HepG2 (cell line): ENCODE results near the gene CHRNB1. TPM values are rescaled to one million over a fixed set of nuclear protein-coding genes. Genes with fewer than 3 reads are reported as not detected.

Experiments used
- EEA1 ChIP-seq: sonication (generic); formaldehyde crosslinking; IDR thresholded peaks from 2 replicates; pipeline ENCODE4 v1.5.1; 2020; ENCODE audit warnings: mild to moderate bottlenecking, missing genetic modification reagents, borderline replicate concordance
- HDAC2 ChIP-seq: sonication (generic); formaldehyde crosslinking; IDR thresholded peaks from 2 replicates; pipeline ENCODE4 v1.4.0; 2020; ENCODE audit warnings: missing genetic modification reagents
- HNF4G ChIP-seq, 2 experiments: sonication (generic) in 1 of 2; formaldehyde crosslinking in 1 of 2; IDR thresholded peaks; 2 replicates each; pipeline versions ENCODE4 v1.4.0 to v1.6.1; 2011 to 2020; ENCODE audit warnings: borderline replicate concordance in 2 of 2, low read depth in 2 of 2, mild to moderate bottlenecking in 2 of 2, low read length in 1 of 2, missing genetic modification reagents in 1 of 2, moderate library complexity in 1 of 2
- NCOA1 ChIP-seq: sonication (generic); formaldehyde crosslinking; IDR thresholded peaks from 2 replicates; pipeline ENCODE4 v1.9.0; 2021; ENCODE audit warnings: missing genetic modification reagents
- NPAS2 ChIP-seq: sonication (generic); formaldehyde crosslinking; IDR thresholded peaks from 2 replicates; pipeline ENCODE4 v1.8.0; 2022; ENCODE audit warnings: mild to moderate bottlenecking, missing genetic modification reagents, borderline replicate concordance
- RARG ChIP-seq: sonication (generic); formaldehyde crosslinking; IDR thresholded peaks from 2 replicates; pipeline ENCODE4 v1.4.0; 2020; ENCODE audit warnings: low read depth, mild to moderate bottlenecking, missing genetic modification reagents
- TRIM24 ChIP-seq: sonication (generic); formaldehyde crosslinking; IDR thresholded peaks from 2 replicates; pipeline ENCODE4 v1.8.0; 2022; ENCODE audit warnings: mild to moderate bottlenecking, missing genetic modification reagents
- ZBTB7B ChIP-seq: sonication (generic); formaldehyde crosslinking; IDR thresholded peaks from 2 replicates; pipeline ENCODE4 v1.4.0; 2020; ENCODE audit warnings: missing genetic modification reagents
- ZNF430 ChIP-seq: sonication (generic); formaldehyde crosslinking; IDR thresholded peaks from 2 replicates; pipeline ENCODE4 v1.9.0; 2021; ENCODE audit warnings: mild to moderate bottlenecking, missing genetic modification reagents
- ZNF629 ChIP-seq: sonication (generic); formaldehyde crosslinking; conservative IDR thresholded peaks from 2 replicates; pipeline ENCODE4 v1.5.0; 2020; ENCODE audit warnings: missing genetic modification reagents
- ZNF674 ChIP-seq: sonication (generic); formaldehyde crosslinking; IDR thresholded peaks from 2 replicates; pipeline ENCODE4 v1.5.0; 2020; ENCODE audit warnings: low read depth, mild to moderate bottlenecking, missing genetic modification reagents
- ZNF773 ChIP-seq: sonication (generic); formaldehyde crosslinking; IDR thresholded peaks from 2 replicates; pipeline ENCODE4 v1.4.0; 2020; ENCODE audit warnings: missing genetic modification reagents, borderline replicate concordance
- polyA plus RNA-seq, 8 experiments: library from polyadenylated mRNA; depleted of rRNA in 3 of 8; stranded (reverse) in 7 of 8; unstranded in 1 of 8; fragments of >200 nt; fragmentation: Illumina TruSeq in 4 of 8; extraction: Trizol in 4 of 8; gene quantifications; 2 replicates each; pipeline versions ENCODE4 v1.2.1 to v1.2.3, GENCODE V29; 2011 to 2016; ENCODE audit warnings: low read depth in 4 of 8, missing spikeins in 1 of 8, mixed read lengths in 1 of 8; ENCODE audit not compliant: insufficient read depth in 1 of 8
- total RNA-seq, 5 experiments: library from RNA; depleted of rRNA; stranded (reverse); fragments of >200 nt; fragmentation: Illumina TruSeq; extraction: Trizol; gene quantifications; 2 replicates each; pipeline ENCODE4 v1.2.3, GENCODE V29; 2016; ENCODE audit warnings: low read depth in 1 of 5
- TF ChIP-seq, protein P1 (sequence below): sonication (generic); formaldehyde crosslinking; IDR thresholded peaks from 2 replicates; pipeline ENCODE4 v1.5.0; 2020; ENCODE audit warnings: mild to moderate bottlenecking, missing genetic modification reagents, borderline replicate concordance
- TF ChIP-seq, protein P2 (sequence below): IDR thresholded peaks from 2 replicates; pipeline ENCODE4 v1.4.0; 2020; ENCODE audit warnings: mild to moderate bottlenecking, missing genetic modification reagents
- TF ChIP-seq, protein P3 (sequence below): conservative IDR thresholded peaks from 2 replicates; pipeline ENCODE4 v1.6.1; 2018; ENCODE audit warnings: missing genetic modification reagents
- TF ChIP-seq, protein P4 (sequence below): sonication (generic); formaldehyde crosslinking; IDR thresholded peaks from 2 replicates; pipeline ENCODE4; 2020; ENCODE audit warnings: missing genetic modification reagents, mild to moderate bottlenecking, borderline replicate concordance

Gene CHRNB1
- total and polyA plus RNA-seq, 2 of the 13 experiments (the other 11 are each of a cell fraction or from before 2014, with no cell fraction given), result 5.4 to 33.7 TPM

DNA sequence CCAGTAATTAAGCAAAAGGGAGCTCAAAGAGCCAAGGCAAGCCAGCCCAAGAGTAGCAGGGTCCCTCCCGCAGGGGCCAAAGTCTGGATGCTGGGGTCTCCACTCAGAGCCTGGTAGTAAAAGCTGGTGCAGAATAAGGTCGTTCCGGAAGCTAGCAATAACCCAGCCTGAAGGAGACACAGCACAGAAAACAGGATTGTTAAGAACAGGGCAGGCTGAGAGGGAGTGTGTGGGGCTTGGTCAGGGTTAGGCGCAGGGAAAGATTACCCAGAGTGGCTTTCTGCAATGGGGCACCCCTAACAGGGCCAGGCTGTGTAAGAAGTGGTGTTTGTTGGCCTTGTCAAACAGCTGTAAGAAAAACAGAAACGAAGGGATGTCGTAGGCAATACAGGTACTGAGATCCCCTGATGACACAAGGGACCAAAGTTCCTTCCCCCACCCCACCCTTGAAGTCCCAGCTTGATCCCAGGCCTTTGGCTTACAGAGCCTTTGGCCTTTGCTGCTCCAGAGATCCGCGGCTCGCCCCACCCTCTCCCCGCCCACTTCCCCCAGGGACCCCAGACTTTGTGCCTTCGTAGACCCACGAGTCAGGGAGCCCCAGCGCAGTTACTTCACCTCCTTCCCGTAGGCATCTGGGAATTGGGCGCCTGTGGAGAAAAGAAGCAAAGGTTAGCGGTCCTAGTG lies 41.7 kb upstream of the CHRNB1 start (continued):
- TF ChIP-seq, protein P1, sequence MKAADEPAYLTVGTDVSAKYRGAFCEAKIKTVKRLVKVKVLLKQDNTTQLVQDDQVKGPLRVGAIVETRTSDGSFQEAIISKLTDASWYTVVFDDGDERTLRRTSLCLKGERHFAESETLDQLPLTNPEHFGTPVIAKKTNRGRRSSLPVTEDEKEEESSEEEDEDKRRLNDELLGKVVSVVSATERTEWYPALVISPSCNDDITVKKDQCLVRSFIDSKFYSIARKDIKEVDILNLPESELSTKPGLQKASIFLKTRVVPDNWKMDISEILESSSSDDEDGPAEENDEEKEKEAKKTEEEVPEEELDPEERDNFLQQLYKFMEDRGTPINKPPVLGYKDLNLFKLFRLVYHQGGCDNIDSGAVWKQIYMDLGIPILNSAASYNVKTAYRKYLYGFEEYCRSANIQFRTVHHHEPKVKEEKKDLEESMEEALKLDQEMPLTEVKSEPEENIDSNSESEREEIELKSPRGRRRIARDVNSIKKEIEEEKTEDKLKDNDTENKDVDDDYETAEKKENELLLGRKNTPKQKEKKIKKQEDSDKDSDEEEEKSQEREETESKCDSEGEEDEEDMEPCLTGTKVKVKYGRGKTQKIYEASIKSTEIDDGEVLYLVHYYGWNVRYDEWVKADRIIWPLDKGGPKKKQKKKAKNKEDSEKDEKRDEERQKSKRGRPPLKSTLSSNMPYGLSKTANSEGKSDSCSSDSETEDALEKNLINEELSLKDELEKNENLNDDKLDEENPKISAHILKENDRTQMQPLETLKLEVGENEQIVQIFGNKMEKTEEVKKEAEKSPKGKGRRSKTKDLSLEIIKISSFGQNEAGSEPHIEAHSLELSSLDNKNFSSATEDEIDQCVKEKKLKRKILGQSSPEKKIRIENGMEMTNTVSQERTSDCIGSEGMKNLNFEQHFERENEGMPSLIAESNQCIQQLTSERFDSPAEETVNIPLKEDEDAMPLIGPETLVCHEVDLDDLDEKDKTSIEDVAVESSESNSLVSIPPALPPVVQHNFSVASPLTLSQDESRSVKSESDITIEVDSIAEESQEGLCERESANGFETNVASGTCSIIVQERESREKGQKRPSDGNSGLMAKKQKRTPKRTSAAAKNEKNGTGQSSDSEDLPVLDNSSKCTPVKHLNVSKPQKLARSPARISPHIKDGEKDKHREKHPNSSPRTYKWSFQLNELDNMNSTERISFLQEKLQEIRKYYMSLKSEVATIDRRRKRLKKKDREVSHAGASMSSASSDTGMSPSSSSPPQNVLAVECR (CRISPR knock-in tag), result peak; percentile 73; the same call in 1 of the 2 replicates
- TF ChIP-seq HNF4G (IDR thresholded peaks at IDR 0.05; ENCODE audit: borderline replicate concordance, low read depth, low read length) (peak; percentile 90), HNF4G (CRISPR knock-in tag; IDR thresholded peaks at IDR 0.05; ENCODE audit: borderline replicate concordance, low read depth) (no peak; the same call in 1 of the 2 replicates), ZNF674 (CRISPR knock-in tag) (no peak), TRIM24 (CRISPR knock-in tag) (no peak), ZNF629 (CRISPR knock-in tag) (peak; percentile 51; the same call in 1 of the 2 replicates), NPAS2 (no peak), HDAC2 (CRISPR knock-in tag) (no peak; the same call in 1 of the 2 replicates), ZNF430 (CRISPR knock-in tag) (no peak), EEA1 (CRISPR knock-in tag) (no peak), ZNF773 (no peak), RARG (CRISPR knock-in tag) (no peak), NCOA1 (no peak), ZBTB7B (CRISPR knock-in tag) (peak; percentile 25; the same call in 1 of the 2 replicates)
- TF ChIP-seq, protein P2, sequence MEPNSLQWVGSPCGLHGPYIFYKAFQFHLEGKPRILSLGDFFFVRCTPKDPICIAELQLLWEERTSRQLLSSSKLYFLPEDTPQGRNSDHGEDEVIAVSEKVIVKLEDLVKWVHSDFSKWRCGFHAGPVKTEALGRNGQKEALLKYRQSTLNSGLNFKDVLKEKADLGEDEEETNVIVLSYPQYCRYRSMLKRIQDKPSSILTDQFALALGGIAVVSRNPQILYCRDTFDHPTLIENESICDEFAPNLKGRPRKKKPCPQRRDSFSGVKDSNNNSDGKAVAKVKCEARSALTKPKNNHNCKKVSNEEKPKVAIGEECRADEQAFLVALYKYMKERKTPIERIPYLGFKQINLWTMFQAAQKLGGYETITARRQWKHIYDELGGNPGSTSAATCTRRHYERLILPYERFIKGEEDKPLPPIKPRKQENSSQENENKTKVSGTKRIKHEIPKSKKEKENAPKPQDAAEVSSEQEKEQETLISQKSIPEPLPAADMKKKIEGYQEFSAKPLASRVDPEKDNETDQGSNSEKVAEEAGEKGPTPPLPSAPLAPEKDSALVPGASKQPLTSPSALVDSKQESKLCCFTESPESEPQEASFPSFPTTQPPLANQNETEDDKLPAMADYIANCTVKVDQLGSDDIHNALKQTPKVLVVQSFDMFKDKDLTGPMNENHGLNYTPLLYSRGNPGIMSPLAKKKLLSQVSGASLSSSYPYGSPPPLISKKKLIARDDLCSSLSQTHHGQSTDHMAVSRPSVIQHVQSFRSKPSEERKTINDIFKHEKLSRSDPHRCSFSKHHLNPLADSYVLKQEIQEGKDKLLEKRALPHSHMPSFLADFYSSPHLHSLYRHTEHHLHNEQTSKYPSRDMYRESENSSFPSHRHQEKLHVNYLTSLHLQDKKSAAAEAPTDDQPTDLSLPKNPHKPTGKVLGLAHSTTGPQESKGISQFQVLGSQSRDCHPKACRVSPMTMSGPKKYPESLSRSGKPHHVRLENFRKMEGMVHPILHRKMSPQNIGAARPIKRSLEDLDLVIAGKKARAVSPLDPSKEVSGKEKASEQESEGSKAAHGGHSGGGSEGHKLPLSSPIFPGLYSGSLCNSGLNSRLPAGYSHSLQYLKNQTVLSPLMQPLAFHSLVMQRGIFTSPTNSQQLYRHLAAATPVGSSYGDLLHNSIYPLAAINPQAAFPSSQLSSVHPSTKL, result peak; percentile 56
- TF ChIP-seq, protein P3, sequence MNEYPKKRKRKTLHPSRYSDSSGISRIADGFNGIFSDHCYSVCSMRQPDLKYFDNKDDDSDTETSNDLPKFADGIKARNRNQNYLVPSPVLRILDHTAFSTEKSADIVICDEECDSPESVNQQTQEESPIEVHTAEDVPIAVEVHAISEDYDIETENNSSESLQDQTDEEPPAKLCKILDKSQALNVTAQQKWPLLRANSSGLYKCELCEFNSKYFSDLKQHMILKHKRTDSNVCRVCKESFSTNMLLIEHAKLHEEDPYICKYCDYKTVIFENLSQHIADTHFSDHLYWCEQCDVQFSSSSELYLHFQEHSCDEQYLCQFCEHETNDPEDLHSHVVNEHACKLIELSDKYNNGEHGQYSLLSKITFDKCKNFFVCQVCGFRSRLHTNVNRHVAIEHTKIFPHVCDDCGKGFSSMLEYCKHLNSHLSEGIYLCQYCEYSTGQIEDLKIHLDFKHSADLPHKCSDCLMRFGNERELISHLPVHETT (CRISPR knock-in tag), result no peak
- TF ChIP-seq, protein P4, sequence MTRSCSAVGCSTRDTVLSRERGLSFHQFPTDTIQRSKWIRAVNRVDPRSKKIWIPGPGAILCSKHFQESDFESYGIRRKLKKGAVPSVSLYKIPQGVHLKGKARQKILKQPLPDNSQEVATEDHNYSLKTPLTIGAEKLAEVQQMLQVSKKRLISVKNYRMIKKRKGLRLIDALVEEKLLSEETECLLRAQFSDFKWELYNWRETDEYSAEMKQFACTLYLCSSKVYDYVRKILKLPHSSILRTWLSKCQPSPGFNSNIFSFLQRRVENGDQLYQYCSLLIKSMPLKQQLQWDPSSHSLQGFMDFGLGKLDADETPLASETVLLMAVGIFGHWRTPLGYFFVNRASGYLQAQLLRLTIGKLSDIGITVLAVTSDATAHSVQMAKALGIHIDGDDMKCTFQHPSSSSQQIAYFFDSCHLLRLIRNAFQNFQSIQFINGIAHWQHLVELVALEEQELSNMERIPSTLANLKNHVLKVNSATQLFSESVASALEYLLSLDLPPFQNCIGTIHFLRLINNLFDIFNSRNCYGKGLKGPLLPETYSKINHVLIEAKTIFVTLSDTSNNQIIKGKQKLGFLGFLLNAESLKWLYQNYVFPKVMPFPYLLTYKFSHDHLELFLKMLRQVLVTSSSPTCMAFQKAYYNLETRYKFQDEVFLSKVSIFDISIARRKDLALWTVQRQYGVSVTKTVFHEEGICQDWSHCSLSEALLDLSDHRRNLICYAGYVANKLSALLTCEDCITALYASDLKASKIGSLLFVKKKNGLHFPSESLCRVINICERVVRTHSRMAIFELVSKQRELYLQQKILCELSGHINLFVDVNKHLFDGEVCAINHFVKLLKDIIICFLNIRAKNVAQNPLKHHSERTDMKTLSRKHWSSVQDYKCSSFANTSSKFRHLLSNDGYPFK (CRISPR knock-in tag), result no peak; the same call in 1 of the 2 replicates
